Activated T-helper 2 cell treated with anti-CD3 and anti-CD28 coated beads, Interferon-gamma antibody, Interleukin-2, Interleukin-4, amounts not matched to agents 10 μg/mL and 5 μg/mL and 100 μg/mL, durations not matched to agents 14 hours and 24 hours and 36 hours (primary cell): Measurements from ENCODE around the gene MTMR3. TPM values are rescaled to one million over a fixed set of nuclear protein-coding genes. Genes with fewer than 3 reads are reported as not detected.
"Not testable (repeated sequence)": the region's sequence is repeated elsewhere in the genome, so short reads cannot be mapped to it uniquely, and the experiment has no call there.

Experiments used
- DNase-seq: peaks from one replicate; pipeline ENCODE4 v3.0.0; 2021; ENCODE audit warnings: low spot score
- H3K27ac Mint-ChIP-seq: one replicate; pipeline ENCODE4 v1.8.0; 2021; ENCODE audit warnings: mixed read lengths
- H3K27me3 Mint-ChIP-seq: one replicate; pipeline ENCODE4 v1.8.0; 2021; ENCODE audit warnings: low read depth, mixed read lengths
- H3K36me3 Mint-ChIP-seq: one replicate; pipeline ENCODE4 v1.8.0; 2021; ENCODE audit warnings: low read depth, mixed read lengths
- H3K4me1 Mint-ChIP-seq: one replicate; pipeline ENCODE4 v1.8.0; 2021; ENCODE audit warnings: low read depth, mixed read lengths
- H3K4me3 Mint-ChIP-seq: one replicate; pipeline ENCODE4 v1.8.0; 2021; ENCODE audit warnings: low read depth, mild to moderate bottlenecking, moderate library complexity, mixed read lengths
- H3K9me3 Mint-ChIP-seq: one replicate; pipeline ENCODE4 v1.8.0; 2021; ENCODE audit warnings: mixed read lengths
- intact Hi-C: fragments of 100-400 bp; cut with micrococcal nuclease; formaldehyde crosslinking; loops from one replicate; pipeline ENCODE4 v1.15.1; 2023
- total RNA-seq: library from RNA; stranded (reverse); gene quantifications from 2 replicates; pipeline ENCODE4 v1.2.3, GENCODE V29; 2022

Gene MTMR3
- total RNA-seq, 1 donor from 2014 or later, result 22.1 TPM

DNA sequence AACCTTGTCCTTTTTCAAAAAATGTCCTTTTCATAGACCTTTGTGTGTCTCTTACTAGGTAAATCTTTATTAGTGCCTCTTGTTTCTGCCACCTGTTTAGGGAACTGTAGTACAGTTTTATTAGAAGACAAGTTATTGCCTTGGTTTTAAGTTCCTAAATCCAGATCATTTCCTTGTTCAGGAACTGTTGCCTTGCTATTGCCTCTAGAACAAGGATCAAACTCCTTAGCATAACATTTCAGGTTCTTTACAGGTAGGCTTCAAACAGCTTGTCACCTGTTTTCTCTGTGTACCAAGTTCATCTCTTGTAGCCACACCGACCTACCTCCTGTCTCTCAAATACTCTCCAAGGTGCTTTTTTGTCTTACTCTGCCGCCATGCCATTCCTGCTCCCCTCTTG, 75.2 kb downstream of the MTMR3 start:
- H3K27ac Mint-ChIP-seq, result no peak overlapping the region
- no peak overlapping the region for H3K4me3 Mint-ChIP-seq
- intact Hi-C loops, result no loop called here
- no peaks in the 10 kb centered on the region for H3K36me3 Mint-ChIP-seq
- no peaks in the 10 kb centered on the region for H3K9me3 Mint-ChIP-seq
- H3K4me1 Mint-ChIP-seq, result peaks cover 5% of the 10 kb centered on the region
- DNase-seq, result no peak
- H3K27me3 Mint-ChIP-seq, result no peaks in the 10 kb centered on the region

DNA sequence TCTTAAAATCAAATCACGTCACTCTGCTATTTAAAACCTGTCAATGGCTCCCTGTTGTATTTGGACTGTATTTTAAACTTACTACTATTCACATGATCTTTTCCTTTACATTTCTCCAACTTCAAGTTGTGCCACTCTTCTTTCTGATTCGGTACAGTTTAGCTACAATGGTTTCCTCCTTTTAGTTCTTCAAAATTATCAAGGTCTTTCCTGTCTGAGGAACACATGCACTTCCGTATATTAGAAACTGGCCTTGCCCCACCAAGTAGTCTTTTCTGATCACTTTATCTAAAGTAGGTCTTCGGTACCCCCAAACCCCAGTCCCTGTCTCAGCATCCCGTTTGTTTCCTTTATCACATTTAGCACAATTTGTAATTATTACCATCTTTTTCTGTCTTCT, 81.8 kb downstream of the MTMR3 start:
- Mint-ChIP-seq H3K4me3 (no peak overlapping the region), H3K27me3 (no peaks in the 10 kb centered on the region), H3K27ac (no peak overlapping the region), H3K9me3 (no peaks in the 10 kb centered on the region), H3K4me1 (peaks cover 3% of the 10 kb centered on the region), H3K36me3 (no peaks in the 10 kb centered on the region)
- no peak for DNase-seq
- intact Hi-C loops, result no loop called here

DNA sequence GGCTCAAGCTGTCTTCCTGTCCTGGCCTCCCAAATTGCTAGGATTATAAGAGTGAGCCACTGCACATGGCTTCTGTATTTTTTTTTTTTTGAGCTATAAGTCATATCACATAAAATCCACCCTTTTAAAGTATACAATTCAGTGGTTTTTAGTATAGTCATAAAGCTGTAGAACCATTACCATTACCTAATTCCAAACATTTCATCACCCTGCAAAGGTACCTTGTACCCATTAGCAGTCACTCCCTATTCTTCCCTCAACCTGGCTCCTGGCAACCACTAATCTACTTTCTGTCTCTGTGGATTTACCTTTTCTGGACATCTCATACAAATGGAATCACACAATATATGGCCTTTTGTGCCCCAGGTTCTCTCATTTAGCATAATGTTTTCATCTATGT, 84.5 kb downstream of the MTMR3 start:
- Mint-ChIP-seq H3K27ac (no peak overlapping the region), H3K36me3 (no peaks in the 10 kb centered on the region), H3K27me3 (no peaks in the 10 kb centered on the region), H3K4me1 (no peaks in the 10 kb centered on the region), H3K4me3 (no peak overlapping the region), H3K9me3 (no peaks in the 10 kb centered on the region)
- intact Hi-C loops, result no loop called here
- no peak for DNase-seq

DNA sequence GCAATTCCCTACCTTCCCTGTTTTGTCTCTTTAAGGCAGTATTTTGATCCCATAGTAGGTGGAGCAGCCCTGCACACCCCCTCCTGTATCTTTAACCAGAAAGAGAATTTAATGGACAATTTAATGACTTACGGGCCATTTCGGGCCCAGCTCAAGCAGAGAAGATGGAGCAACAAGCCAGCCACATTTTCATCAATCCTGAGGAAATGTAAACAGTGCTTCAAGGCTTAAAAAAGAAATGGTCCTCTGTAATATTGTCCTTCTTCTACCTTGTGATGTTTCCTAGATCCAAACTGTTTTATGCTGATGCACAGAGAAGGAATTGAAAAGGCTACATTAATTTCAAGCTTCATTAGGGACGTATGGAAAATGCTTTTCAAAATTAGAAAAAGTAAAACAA, 88.6 kb downstream of the MTMR3 start:
- intact Hi-C loops, result no loop called here
- no peak for DNase-seq
- Mint-ChIP-seq H3K4me1 (no peaks in the 10 kb centered on the region), H3K9me3 (no peaks in the 10 kb centered on the region), H3K4me3 (no peak overlapping the region), H3K27ac (no peak overlapping the region), H3K27me3 (no peaks in the 10 kb centered on the region), H3K36me3 (no peaks in the 10 kb centered on the region)

DNA sequence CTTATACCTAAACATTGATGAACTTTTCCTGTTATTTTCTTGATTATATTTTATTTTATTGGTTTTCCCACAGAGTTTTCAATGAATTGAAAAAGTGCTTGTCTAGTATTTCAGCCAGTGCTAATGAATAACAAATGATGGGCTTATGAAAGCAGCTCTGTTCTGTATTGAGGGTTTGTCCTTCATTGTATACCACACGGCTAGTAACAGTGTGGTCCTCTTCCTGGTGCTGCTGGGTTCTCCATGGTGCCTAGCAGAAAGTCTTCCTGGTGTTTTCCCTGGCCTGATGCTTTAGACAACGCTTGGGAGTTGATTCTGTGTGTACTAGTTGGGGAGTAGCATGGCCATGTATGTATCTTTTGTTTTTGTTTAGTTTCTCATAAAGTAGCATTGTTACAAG, 89.1 kb downstream of the MTMR3 start:
- Mint-ChIP-seq H3K4me1 (no peaks in the 10 kb centered on the region), H3K9me3 (no peaks in the 10 kb centered on the region), H3K36me3 (no peaks in the 10 kb centered on the region), H3K4me3 (no peak overlapping the region), H3K27me3 (no peaks in the 10 kb centered on the region), H3K27ac (no peak overlapping the region)
- no peak for DNase-seq
- intact Hi-C loops, result no loop called here

DNA sequence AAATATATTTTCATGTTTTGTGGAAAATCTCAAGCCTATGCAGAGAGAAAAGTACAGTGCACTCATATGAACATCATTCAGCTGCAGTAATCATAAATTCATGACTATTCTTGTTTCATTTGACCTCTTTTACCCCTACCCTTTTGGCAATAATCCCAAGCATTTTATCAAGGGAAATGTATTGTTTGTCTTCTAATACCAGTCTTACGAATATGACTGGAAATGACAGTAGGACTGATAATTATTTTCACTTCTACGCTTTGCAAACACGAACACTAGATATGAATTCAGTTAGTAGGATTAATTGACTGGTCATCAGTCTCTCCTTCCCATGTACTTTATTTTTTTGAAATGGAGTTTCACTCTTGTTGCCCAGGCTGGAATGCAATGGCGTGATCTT, 90.3 kb downstream of the MTMR3 start:
- Mint-ChIP-seq H3K27ac (no peak overlapping the region), H3K9me3 (no peaks in the 10 kb centered on the region)

DNA sequence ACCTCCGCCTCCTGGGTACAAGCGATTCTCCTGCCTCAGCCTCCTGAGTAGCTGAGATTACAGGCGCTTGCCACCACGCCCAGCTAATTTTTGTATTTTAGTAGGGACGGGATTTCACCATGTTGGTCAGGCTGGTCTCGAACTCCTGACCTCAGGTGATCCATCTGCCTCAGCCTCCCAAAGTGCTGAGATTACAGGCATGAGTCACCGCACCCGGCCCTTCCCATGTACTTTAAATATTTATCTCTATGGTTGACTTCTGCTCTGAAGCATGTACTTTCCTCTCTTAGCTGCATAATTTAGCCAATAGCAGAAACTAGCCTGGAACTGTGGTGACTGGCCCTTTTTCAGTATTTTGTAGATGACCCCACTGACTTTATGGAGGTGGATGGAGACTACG, 90.7 kb downstream of the MTMR3 start:
- H3K27ac Mint-ChIP-seq, H3K4me1 Mint-ChIP-seq, H3K36me3 Mint-ChIP-seq, H3K4me3 Mint-ChIP-seq, DNase-seq, intact Hi-C loops, H3K9me3 Mint-ChIP-seq, H3K27me3 Mint-ChIP-seq: not testable (repeated sequence)

More for the DNA sequence above, 90.3 kb downstream of the MTMR3 start:
- H3K4me1 Mint-ChIP-seq, result no peaks in the 10 kb centered on the region
- DNase-seq, result no peak
- H3K27me3 Mint-ChIP-seq, result no peaks in the 10 kb centered on the region
- H3K36me3 Mint-ChIP-seq, result no peaks in the 10 kb centered on the region
- no peak overlapping the region for H3K4me3 Mint-ChIP-seq
- intact Hi-C loops, result no loop called here

DNA sequence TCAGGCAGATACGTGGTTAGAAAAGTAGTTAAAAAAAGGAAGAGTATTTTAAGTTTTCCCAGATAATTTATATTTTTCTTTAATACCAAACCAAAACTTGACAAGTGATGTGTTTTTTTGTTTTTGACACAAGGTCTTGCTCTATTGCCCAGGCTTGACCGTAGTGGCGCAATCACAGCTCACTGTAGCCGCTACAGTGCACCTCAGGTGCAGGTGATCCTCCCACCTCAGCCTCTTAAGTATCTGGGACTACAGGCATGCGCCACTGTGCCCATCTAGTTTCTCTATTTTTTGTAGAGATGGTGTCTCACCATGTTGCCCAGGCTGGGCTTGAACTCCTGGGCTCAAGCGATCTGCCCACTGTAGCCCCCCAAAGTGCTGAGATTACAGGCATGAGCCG, 92.5 kb downstream of the MTMR3 start:
- H3K9me3 Mint-ChIP-seq, result no peaks in the 10 kb centered on the region
- peaks cover 11% of the 10 kb centered on the region for H3K36me3 Mint-ChIP-seq
- no peaks in the 10 kb centered on the region for H3K27me3 Mint-ChIP-seq
- DNase-seq, result no peak
- intact Hi-C loops, result no loop called here
- no peak overlapping the region for H3K27ac Mint-ChIP-seq
- H3K4me1 Mint-ChIP-seq, result no peaks in the 10 kb centered on the region
- H3K4me3 Mint-ChIP-seq, result no peak overlapping the region

DNA sequence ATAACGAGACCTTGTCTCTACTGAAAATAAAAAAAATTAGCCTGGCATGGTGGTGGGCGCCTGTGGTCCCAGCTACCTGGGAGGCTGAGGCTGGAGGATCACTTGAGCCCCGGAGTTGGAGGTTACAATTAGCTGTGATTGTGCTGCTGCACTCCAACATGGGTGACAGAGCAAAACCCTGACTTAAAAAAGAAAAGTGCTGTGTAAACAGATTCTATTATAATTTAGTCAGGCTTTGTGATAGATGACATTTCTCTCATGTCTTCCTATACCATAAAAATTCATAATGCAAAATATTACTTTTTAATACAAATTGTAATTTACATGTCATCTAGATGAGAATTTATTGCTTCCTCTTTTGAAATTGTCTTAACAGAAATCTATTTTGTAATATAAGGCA, 94.1 kb downstream of the MTMR3 start:
- Mint-ChIP-seq H3K27me3 (no peaks in the 10 kb centered on the region), H3K4me3 (no peak overlapping the region), H3K36me3 (peaks cover 18% of the 10 kb centered on the region), H3K27ac (no peak overlapping the region), H3K9me3 (no peaks in the 10 kb centered on the region), H3K4me1 (no peaks in the 10 kb centered on the region)
- intact Hi-C loops, result no loop called here
- DNase-seq, result no peak

DNA sequence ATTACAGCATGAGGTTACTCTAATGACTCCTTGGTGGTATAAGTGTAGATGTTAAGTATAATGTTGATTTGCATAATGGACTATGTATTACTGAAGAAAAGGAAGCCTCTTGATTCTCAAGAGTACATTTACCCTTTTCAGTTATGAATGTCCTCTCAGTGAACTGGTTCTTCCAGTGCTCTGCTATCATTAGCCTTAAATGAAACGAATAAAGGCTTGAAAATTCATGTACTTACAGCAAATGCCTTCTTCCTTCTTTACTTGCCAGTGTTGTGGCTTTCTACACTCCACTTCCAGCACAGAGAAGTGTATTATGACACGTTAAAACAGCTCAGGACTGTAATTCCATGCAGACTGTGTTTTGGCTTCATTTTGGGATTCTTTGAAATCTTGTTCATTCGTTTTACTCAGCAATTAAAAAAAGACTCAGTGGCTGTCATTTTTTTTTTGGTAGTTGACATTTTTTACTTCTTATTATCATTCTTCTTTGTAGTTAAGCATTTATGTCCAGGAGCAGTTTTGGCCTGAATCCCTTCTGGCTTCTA, 96.9 kb downstream of the MTMR3 start:
- Mint-ChIP-seq H3K27me3 (no peaks in the 10 kb centered on the region), H3K9me3 (no peaks in the 10 kb centered on the region), H3K36me3 (peaks cover 22% of the 10 kb centered on the region), H3K27ac (no peak overlapping the region), H3K4me1 (no peaks in the 10 kb centered on the region), H3K4me3 (no peak overlapping the region)
- DNase-seq, result no peak
- intact Hi-C loops, result no loop called here

DNA sequence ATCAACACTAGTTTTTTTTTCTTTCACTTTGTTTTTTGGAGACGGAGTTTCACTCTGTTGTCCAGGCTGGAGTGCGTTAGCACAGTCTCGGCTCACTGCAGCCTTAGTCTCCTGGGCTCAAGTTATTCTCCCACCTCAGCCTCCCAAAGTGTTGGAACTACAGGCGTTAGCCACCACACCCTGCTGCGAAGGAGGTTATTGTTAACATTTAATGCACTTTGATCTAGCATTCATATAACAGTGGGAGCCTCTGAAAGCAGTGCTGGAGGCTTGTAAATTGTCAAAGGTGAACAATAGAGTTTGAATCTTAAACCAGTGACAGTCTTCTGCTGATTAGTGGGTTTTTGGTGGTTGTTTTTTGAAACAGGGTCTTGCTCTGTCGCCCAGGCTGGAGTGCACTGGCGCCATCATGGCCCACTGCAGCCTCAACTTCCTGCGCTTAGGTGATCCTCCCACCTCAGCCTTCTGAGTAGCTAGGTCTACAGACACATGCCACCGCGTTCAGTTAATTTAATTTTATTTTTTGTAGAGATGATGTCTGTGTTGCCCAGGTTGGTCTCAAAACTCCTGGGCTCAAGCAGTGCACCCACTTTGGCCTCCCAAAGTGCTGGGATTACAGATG, 100.4 kb downstream of the MTMR3 start:
- DNase-seq, result no peak
- intact Hi-C loops, result no loop called here
- Mint-ChIP-seq H3K27ac (no peak overlapping the region), H3K27me3 (no peaks in the 10 kb centered on the region), H3K9me3 (no peaks in the 10 kb centered on the region), H3K4me3 (no peak overlapping the region), H3K36me3 (peaks cover 29% of the 10 kb centered on the region), H3K4me1 (peaks cover 8% of the 10 kb centered on the region)

DNA sequence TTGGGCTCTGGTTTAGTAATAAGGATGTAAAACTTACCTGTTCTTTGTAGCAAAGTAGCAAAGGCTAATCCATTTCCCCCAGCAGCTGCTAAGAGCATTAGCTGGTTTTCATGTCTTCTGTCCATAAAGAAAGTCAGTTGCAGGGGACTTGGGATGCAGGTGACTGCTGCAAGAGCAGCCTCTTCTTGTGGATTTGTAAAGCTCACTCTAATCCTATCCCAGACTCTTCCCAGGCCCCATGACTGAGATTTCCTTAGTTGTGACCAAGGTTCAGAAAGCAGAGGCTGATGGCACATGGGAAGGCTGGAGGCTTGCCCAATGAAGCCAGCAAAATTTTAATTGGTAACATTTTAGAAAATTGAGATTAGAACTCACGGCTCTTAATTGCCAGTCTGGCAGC, 102.9 kb downstream of the MTMR3 start:
- H3K4me1 Mint-ChIP-seq, result peaks cover 8% of the 10 kb centered on the region
- no peak overlapping the region for H3K27ac Mint-ChIP-seq

DNA sequence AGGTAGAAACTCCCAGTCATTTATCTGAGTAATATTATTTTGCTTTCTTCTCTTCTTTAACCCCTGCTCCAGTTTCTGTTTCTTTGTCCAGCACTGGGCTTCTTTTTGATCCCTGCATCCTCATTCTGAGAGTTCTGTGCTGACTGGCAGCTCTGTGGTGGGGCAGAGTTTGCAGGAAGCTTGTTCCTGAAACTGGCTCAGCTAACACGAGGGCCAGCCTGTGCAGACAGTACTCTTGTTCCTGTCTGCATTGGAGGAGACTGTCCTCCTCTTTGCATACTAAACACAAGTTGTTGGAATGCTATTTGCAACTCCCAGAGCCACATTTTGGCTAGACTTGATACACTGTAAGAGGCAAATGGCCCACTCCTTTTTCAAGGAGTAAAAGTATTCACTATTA, 104.2 kb downstream of the MTMR3 start:
- Mint-ChIP-seq H3K27ac (no peak overlapping the region), H3K4me3 (no peak overlapping the region), H3K27me3 (no peaks in the 10 kb centered on the region), H3K9me3 (no peaks in the 10 kb centered on the region), H3K4me1 (peaks cover 8% of the 10 kb centered on the region), H3K36me3 (peaks cover 28% of the 10 kb centered on the region)
- DNase-seq, result no peak
- intact Hi-C loops, result no loop called here

More for the DNA sequence above, 102.9 kb downstream of the MTMR3 start:
- H3K36me3 Mint-ChIP-seq, result peaks cover 23% of the 10 kb centered on the region
- H3K27me3 Mint-ChIP-seq, result no peaks in the 10 kb centered on the region
- H3K4me3 Mint-ChIP-seq, result no peak overlapping the region
- DNase-seq, result no peak
- intact Hi-C loops, result no loop called here
- H3K9me3 Mint-ChIP-seq, result no peaks in the 10 kb centered on the region

DNA sequence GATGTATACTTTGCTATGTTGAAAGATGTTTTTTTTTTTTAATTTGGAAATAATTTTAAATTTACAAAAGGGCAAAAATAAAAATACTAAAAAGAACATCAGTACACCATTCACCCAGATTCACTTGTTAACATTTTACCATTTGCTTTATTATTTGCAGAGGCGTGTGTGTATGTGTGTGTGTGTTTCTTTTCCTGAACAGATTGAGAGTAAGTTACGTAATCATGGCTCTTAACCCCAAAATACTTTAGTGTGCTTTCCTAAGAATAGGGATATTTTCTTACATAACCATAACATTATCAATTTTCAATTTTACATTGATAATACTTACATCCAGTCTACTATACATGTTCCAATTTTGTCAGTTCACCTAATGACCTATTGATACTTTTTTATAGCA, 105.7 kb downstream of the MTMR3 start:
- H3K36me3 Mint-ChIP-seq, result peaks cover 38% of the 10 kb centered on the region
- H3K27ac Mint-ChIP-seq, result no peak overlapping the region
- no peaks in the 10 kb centered on the region for H3K27me3 Mint-ChIP-seq
- no peak overlapping the region for H3K4me3 Mint-ChIP-seq
- no peaks in the 10 kb centered on the region for H3K9me3 Mint-ChIP-seq
- intact Hi-C loops, result no loop called here
- no peak for DNase-seq
- H3K4me1 Mint-ChIP-seq, result peaks cover 8% of the 10 kb centered on the region
